Erythroblast (primary cell): ENCODE data around the gene KANSL2.

Source experiments
- GATA1 ChIP-seq: IDR thresholded peaks from 2 replicates; pipeline ENCODE4 v1.6.1; 2011; ENCODE audit warnings: low read depth, mild to moderate bottlenecking, control low read depth, low read length, moderate library complexity
- POLR2A ChIP-seq: IDR thresholded peaks from 2 replicates; pipeline ENCODE4 v1.6.1; 2011; ENCODE audit warnings: mild to moderate bottlenecking, low read length

- TF ChIP-seq POLR2A (no peak), GATA1 (no peak)
Observed at GRCh38 chr12:48686037-48686595, 4.1 kb upstream of the KANSL2 start.
